Measurements from ENCODE around the gene TBC1D1.

TBC1D1 gene

GRCh38 chr4:38065900-38066299, 175.0 kb downstream of the TBC1D1 start:
- Histone ChIP-seq H3K4me1 (ENCODE audit: insufficient read depth, insufficient read length) (no peaks in the 10 kb centered on the region), H3K27me3 (ENCODE audit: insufficient read depth, insufficient read length) (no peaks in the 10 kb centered on the region), H3K9me3 (ENCODE audit: insufficient read depth, low read length) (no peaks in the 10 kb centered on the region), H3K36me3 (ENCODE audit: insufficient read depth, insufficient read length, low read length) (peaks cover 23% of the 10 kb centered on the region), H3K4me3 (ENCODE audit: insufficient read length, low read depth) (no peak overlapping the region), H3K9ac (ENCODE audit: insufficient read length, low read depth) (no peak overlapping the region)
- no peak for TF ChIP-seq SUZ12 (IDR thresholded peaks at IDR 0.05; ENCODE audit: extremely low read depth, insufficient read depth, insufficient read length)
- TF ChIP-seq YY1 (IDR thresholded peaks at IDR 0.05; ENCODE audit: insufficient read depth, insufficient read length): no peak
- TF ChIP-seq ZNF274 (IDR thresholded peaks at IDR 0.05; ENCODE audit: low read depth, low read length): no peak
- no peak for DNase-seq (ENCODE audit: low read depth, low spot score)

- no peaks in the 10 kb centered on the region for H3K4me1 ChIP-seq (ENCODE audit: insufficient read depth, insufficient read length)
- no peak overlapping the region for H3K9ac ChIP-seq (ENCODE audit: insufficient read length, low read depth)
- no peak overlapping the region for H3K4me3 ChIP-seq (ENCODE audit: insufficient read length, low read depth)
- H3K36me3 ChIP-seq (ENCODE audit: insufficient read depth, insufficient read length, low read length): peaks cover 25% of the 10 kb centered on the region
- H3K9me3 ChIP-seq (ENCODE audit: insufficient read depth, low read length): no peaks in the 10 kb centered on the region
- H3K27me3 ChIP-seq (ENCODE audit: insufficient read depth, insufficient read length): no peaks in the 10 kb centered on the region
- TF ChIP-seq YY1 (IDR thresholded peaks at IDR 0.05; ENCODE audit: insufficient read depth, insufficient read length) (no peak), SUZ12 (IDR thresholded peaks at IDR 0.05; ENCODE audit: extremely low read depth, insufficient read depth, insufficient read length) (no peak), ZNF274 (IDR thresholded peaks at IDR 0.05; ENCODE audit: low read depth, low read length) (no peak)
- no peak for DNase-seq (ENCODE audit: low read depth, low spot score)
Observed at GRCh38 chr4:38067499-38067898, 176.6 kb downstream of the TBC1D1 start.

DNA sequence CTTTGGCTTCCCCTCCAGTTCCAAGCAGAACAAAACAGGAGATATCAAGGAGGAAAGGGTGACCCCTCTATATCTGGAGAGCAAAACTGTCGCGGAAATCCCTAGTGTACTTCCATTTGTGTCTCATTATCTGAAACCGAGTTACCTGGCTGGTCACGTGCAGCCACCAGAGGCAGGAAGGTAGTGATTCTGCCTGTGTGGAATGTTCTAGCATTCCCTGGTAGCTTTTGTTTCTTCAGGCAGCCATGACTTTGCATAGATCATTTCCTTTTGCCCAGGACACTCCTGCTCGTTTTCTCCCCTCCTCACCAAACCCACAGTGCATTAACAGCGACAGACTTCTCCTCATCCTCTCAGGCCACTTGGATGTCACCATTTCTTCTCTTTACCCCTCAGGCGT, 177.2 kb downstream of the TBC1D1 start:
- H3K4me3 ChIP-seq (ENCODE audit: insufficient read length, low read depth): no peak overlapping the region
- H3K9me3 ChIP-seq (ENCODE audit: insufficient read depth, low read length): no peaks in the 10 kb centered on the region
- H3K36me3 ChIP-seq (ENCODE audit: insufficient read depth, insufficient read length, low read length): peaks cover 24% of the 10 kb centered on the region
- no peak for TF ChIP-seq YY1 (IDR thresholded peaks at IDR 0.05; ENCODE audit: insufficient read depth, insufficient read length)
- TF ChIP-seq SUZ12 (IDR thresholded peaks at IDR 0.05; ENCODE audit: extremely low read depth, insufficient read depth, insufficient read length): no peak
- no peak for TF ChIP-seq ZNF274 (IDR thresholded peaks at IDR 0.05; ENCODE audit: low read depth, low read length)
- H3K9ac ChIP-seq (ENCODE audit: insufficient read length, low read depth): no peak overlapping the region
- H3K4me1 ChIP-seq (ENCODE audit: insufficient read depth, insufficient read length): no peaks in the 10 kb centered on the region
- H3K27me3 ChIP-seq (ENCODE audit: insufficient read depth, insufficient read length): no peaks in the 10 kb centered on the region
- DNase-seq (ENCODE audit: low read depth, low spot score): no peak

GRCh38 chr4:38069271-38069760, 178.4 kb downstream of the TBC1D1 start:
- no peak for DNase-seq (ENCODE audit: low read depth, low spot score)
- Histone ChIP-seq H3K9ac (ENCODE audit: insufficient read length, low read depth) (no peak overlapping the region), H3K36me3 (ENCODE audit: insufficient read depth, insufficient read length, low read length) (peaks cover 25% of the 10 kb centered on the region), H3K27me3 (ENCODE audit: insufficient read depth, insufficient read length) (no peaks in the 10 kb centered on the region), H3K4me1 (ENCODE audit: insufficient read depth, insufficient read length) (no peaks in the 10 kb centered on the region), H3K4me3 (ENCODE audit: insufficient read length, low read depth) (no peak overlapping the region), H3K9me3 (ENCODE audit: insufficient read depth, low read length) (no peaks in the 10 kb centered on the region)
- TF ChIP-seq ZNF274 (IDR thresholded peaks at IDR 0.05; ENCODE audit: low read depth, low read length) (no peak), SUZ12 (IDR thresholded peaks at IDR 0.05; ENCODE audit: extremely low read depth, insufficient read depth, insufficient read length) (no peak), YY1 (IDR thresholded peaks at IDR 0.05; ENCODE audit: insufficient read depth, insufficient read length) (no peak)

DNA sequence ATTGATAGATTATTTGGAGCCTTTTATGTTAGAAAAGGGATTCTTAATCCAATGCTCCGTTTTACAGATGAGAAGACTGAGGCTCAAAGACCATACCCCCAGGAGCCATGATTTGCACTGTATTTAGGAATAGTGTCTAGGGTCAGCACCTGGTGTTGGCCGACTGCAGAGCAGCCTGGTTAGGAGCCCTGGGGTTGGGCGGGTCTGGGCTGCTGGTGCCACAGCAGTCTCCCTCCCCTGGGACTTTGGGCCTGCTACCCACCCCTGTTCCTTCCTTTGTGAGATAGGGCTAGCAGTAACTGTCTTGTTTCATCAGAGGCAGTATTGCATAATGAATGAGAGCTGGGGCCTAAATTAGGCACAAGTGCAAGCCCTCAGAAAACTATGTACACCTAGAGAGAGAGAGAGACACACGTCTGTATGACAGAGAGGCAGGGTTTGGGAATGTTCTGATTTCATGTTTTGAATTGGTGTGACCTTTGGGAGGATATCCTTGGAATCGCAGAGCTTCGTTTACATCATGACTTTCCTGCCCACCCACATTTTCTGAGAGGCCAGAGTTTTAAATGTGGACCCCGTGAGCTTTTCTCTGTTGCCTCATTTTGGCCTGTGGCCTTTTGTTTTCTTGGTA, 181.0 kb downstream of the TBC1D1 start:
- no peak for DNase-seq (ENCODE audit: low read depth, low spot score)
- Histone ChIP-seq H3K36me3 (ENCODE audit: insufficient read depth, insufficient read length, low read length) (peaks cover 24% of the 10 kb centered on the region), H3K9me3 (ENCODE audit: insufficient read depth, low read length) (no peaks in the 10 kb centered on the region), H3K27me3 (ENCODE audit: insufficient read depth, insufficient read length) (no peaks in the 10 kb centered on the region), H3K4me1 (ENCODE audit: insufficient read depth, insufficient read length) (no peaks in the 10 kb centered on the region), H3K4me3 (ENCODE audit: insufficient read length, low read depth) (no peak overlapping the region), H3K9ac (ENCODE audit: insufficient read length, low read depth) (no peak overlapping the region)
- TF ChIP-seq YY1 (IDR thresholded peaks at IDR 0.05; ENCODE audit: insufficient read depth, insufficient read length): no peak
- TF ChIP-seq ZNF274 (IDR thresholded peaks at IDR 0.05; ENCODE audit: low read depth, low read length): no peak
- no peak for TF ChIP-seq SUZ12 (IDR thresholded peaks at IDR 0.05; ENCODE audit: extremely low read depth, insufficient read depth, insufficient read length)

- DNase-seq (ENCODE audit: low read depth, low spot score): no peak
Observed at GRCh38 chr4:38072578-38072977, 181.7 kb downstream of the TBC1D1 start.

DNA sequence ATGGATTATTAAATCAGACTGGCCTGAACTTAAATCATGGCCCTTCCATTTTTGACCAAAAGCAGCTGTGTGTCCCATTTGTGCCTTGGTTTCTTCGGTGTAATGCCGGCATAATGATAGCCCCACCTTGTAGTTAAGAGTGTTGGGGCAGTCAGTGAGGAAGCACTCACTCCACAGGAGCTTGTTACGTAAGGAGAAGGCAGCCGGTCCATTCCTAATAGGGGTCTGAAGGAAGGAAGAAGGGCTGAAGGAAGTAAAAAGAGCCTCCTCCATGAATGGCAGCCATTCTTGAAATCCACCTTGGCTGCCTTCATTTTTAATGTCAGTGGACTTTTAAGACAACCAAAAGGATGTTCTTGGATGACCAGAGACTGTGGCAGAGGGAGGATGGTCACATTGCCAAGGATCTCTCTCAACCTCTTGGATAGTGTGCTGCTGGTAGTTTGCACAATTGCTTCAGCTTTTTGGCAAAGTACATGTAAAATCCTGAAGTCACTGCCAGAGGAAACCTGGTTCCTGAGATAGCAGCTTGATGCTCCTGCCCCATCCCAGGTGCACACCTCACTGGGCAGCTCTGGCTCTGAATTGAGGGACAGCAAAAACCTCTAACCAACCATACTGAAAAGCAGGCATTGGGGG, 182.8 kb downstream of the TBC1D1 start:
- no peak for DNase-seq (ENCODE audit: low read depth, low spot score)
- no peak for TF ChIP-seq SUZ12 (IDR thresholded peaks at IDR 0.05; ENCODE audit: extremely low read depth, insufficient read depth, insufficient read length)
- no peak for TF ChIP-seq YY1 (IDR thresholded peaks at IDR 0.05; ENCODE audit: insufficient read depth, insufficient read length)
- no peak for TF ChIP-seq ZNF274 (IDR thresholded peaks at IDR 0.05; ENCODE audit: low read depth, low read length)
- Histone ChIP-seq H3K36me3 (ENCODE audit: insufficient read depth, insufficient read length, low read length) (peaks cover 14% of the 10 kb centered on the region), H3K9ac (ENCODE audit: insufficient read length, low read depth) (no peak overlapping the region), H3K4me3 (ENCODE audit: insufficient read length, low read depth) (no peak overlapping the region), H3K4me1 (ENCODE audit: insufficient read depth, insufficient read length) (no peaks in the 10 kb centered on the region), H3K9me3 (ENCODE audit: insufficient read depth, low read length) (no peaks in the 10 kb centered on the region), H3K27me3 (ENCODE audit: insufficient read depth, insufficient read length) (no peaks in the 10 kb centered on the region)

More at GRCh38 chr4:38072578-38072977, 181.7 kb downstream of the TBC1D1 start:
- Histone ChIP-seq H3K27me3 (ENCODE audit: insufficient read depth, insufficient read length) (no peaks in the 10 kb centered on the region), H3K4me1 (ENCODE audit: insufficient read depth, insufficient read length) (no peaks in the 10 kb centered on the region), H3K4me3 (ENCODE audit: insufficient read length, low read depth) (no peak overlapping the region), H3K36me3 (ENCODE audit: insufficient read depth, insufficient read length, low read length) (peaks cover 22% of the 10 kb centered on the region), H3K9ac (ENCODE audit: insufficient read length, low read depth) (no peak overlapping the region), H3K9me3 (ENCODE audit: insufficient read depth, low read length) (no peaks in the 10 kb centered on the region)
- TF ChIP-seq SUZ12 (IDR thresholded peaks at IDR 0.05; ENCODE audit: extremely low read depth, insufficient read depth, insufficient read length): no peak
- no peak for TF ChIP-seq ZNF274 (IDR thresholded peaks at IDR 0.05; ENCODE audit: low read depth, low read length)
- TF ChIP-seq YY1 (IDR thresholded peaks at IDR 0.05; ENCODE audit: insufficient read depth, insufficient read length): no peak
